ENCODE data around the gene LRP1B.

DNA sequence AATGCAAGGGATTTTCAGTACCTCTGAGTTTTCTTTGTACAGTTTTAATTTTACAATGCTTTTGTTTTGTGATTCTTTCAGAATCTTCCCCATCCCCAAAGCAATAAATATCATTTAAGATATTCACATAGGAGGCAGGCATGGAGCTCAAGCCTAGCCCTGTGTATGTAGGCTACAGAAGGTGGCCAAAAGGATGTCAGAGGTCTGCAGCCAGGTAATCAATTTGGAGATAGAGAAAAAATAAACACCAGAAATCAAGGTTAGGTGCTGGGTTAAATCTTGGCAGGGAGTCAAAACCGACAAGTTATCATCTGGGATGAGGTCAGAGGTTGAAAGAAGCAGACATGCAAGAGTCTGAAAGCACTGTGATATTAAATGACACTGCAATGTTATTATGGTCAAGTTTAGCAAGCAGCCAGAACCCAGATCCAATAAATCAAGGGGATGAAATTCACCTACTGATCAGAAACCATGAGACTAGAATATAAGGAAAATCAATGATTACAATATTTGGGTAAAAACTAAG, 45.1 kb upstream of the LRP1B start:
- TF ChIP-seq RBBP5 (IDR thresholded peaks at IDR 0.05; ENCODE audit: borderline replicate concordance, low read depth, low read length) (no peak), EGR1 (IDR thresholded peaks at IDR 0.05; ENCODE audit: borderline replicate concordance, low read depth, low read length) (no peak), POLR2A (IDR thresholded peaks at IDR 0.05; ENCODE audit: control extremely low read depth in 1 of 2, low read depth in 2 of 2, low read length in 2 of 2) (no peak), POLR2AphosphoS5 (IDR thresholded peaks at IDR 0.05; ENCODE audit: low read depth, low read length) (no peak), SAP30 (IDR thresholded peaks at IDR 0.05; ENCODE audit: insufficient read depth, insufficient replicate concordance, low read length) (no peak), TAF7 (optimal IDR thresholded peaks at IDR 0.05; ENCODE audit: borderline replicate concordance, low read depth, low read length) (no peak), SP2 (IDR thresholded peaks at IDR 0.05; ENCODE audit: low read length) (no peak), TCF12 (IDR thresholded peaks at IDR 0.05; ENCODE audit: low read depth, low read length) (no peak)
- TF ChIP-seq, protein P1, sequence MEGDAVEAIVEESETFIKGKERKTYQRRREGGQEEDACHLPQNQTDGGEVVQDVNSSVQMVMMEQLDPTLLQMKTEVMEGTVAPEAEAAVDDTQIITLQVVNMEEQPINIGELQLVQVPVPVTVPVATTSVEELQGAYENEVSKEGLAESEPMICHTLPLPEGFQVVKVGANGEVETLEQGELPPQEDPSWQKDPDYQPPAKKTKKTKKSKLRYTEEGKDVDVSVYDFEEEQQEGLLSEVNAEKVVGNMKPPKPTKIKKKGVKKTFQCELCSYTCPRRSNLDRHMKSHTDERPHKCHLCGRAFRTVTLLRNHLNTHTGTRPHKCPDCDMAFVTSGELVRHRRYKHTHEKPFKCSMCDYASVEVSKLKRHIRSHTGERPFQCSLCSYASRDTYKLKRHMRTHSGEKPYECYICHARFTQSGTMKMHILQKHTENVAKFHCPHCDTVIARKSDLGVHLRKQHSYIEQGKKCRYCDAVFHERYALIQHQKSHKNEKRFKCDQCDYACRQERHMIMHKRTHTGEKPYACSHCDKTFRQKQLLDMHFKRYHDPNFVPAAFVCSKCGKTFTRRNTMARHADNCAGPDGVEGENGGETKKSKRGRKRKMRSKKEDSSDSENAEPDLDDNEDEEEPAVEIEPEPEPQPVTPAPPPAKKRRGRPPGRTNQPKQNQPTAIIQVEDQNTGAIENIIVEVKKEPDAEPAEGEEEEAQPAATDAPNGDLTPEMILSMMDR (IDR thresholded peaks at IDR 0.05; ENCODE audit: control extremely low read depth in 1 of 3, insufficient read depth in 1 of 3, low read depth in 1 of 3, low read length in 3 of 3), result no peak
- TF ChIP-seq, protein P2, sequence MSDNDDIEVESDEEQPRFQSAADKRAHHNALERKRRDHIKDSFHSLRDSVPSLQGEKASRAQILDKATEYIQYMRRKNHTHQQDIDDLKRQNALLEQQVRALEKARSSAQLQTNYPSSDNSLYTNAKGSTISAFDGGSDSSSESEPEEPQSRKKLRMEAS (IDR thresholded peaks at IDR 0.05), result no peak

Data from H1 (cell line).